DLD1 (cell line): Measurements from ENCODE around the gene DUSP28.
"Not testable (repeated sequence)": the region's sequence is repeated elsewhere in the genome, so short reads cannot be mapped to it uniquely, and the experiment has no call there.

Source experiments
- in situ Hi-C: cut with HindIII; loops from 2 replicates; pipeline ENCODE4 v1.10.0; 2017; ENCODE audit warnings: low sequenced_read_pairs

Gene DUSP28

GRCh38 chr2:240526521-240526920 lies 33.6 kb upstream of the DUSP28 start:
- in situ Hi-C loops, result no loop called here

GRCh38 chr2:240527153-240527750 lies 32.9 kb upstream of the DUSP28 start:
- in situ Hi-C loops, result no loop called here

DNA sequence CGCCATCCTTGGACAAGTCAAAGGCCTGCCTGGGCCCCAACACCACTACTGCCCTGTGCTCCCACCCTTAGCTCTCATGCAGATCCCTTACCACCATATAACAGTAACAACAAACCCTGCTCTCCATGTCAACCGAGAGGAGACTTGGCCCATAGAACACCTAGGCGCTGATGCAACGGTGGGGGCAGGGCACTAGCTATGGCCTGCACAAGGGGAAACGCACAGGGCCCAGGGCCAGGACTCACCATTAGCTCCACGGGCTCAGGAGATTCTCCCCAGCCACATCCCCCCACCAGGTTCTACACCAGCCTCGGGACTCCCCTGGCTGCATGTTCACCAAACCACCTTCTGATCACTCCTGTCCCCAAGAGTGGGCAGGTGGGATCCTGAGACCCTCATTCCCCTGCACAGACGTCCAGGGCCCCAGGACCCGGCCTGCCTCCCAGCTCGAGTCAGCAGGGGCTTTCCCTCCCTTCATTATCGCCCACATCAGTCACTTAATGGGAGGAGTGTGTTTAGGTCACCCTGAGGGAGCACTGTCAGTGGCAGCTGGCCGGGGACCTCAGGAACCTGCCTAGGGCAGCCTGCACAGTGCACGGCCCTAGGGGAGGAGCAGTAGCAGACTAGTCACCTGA lies 31.6 kb upstream of the DUSP28 start:
- in situ Hi-C loops, result no loop called here

- in situ Hi-C loops, result no loop called here
Measured at GRCh38 chr2:240529344-240529999, 30.7 kb upstream of the DUSP28 start.

GRCh38 chr2:240530181-240530580 lies 30.0 kb upstream of the DUSP28 start:
- in situ Hi-C loops, result no loop called here

DNA sequence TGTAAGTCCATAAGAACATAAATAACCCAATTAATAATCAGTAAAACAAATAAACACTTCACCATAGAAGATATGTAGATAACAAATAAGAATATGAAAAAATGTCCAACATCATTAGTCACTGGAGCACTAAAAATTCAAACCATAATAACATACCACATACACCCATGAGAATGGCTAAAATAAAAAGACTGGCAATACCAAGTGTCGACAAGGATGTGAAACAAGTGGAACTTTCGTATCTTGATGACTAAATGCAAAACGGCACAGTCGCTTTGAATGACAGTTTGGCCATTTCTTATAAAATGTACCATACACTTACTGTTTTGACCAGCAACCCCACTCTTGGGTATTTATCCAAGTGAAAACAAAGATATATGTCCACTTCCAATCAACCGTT lies 29.1 kb upstream of the DUSP28 start:
- in situ Hi-C loops, result no loop called here

DNA sequence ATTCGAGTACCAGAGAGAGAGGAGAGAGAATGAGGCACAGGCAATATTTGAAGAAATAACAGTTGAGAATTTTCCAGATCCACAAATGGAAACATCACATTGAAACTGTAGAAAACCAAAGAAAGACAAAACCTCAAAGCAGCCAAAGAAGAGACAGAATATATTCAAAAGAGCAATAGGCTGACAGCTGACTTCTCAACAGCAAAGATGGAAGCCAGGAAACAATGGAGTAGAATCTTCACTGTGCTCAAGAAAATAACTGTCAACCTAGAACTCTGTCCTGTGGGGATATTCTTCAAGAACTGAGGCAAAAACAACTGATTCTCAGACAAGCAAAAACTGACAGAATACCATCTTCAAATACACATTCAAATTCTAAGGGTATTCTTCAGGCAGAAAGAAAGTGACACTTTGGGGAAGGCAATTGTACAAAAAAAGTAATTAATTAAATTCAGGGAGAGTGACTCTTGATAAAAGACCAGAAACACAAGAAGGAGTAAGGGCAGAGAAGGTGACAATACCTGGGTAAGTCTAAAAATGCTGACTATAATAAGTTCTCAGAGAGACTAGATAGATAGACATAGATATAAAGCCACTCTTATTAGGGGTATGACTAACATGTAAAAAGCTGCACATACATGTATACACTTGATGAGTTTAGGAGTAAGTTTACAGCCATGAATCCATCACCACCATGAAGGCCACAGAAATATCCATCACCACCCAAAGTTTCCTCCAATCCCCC lies 28.0 kb upstream of the DUSP28 start:
- in situ Hi-C loops, result no loop called here

- in situ Hi-C loops, result no loop called here
Measured at GRCh38 chr2:240538031-240538780, 22.0 kb upstream of the DUSP28 start.

DNA sequence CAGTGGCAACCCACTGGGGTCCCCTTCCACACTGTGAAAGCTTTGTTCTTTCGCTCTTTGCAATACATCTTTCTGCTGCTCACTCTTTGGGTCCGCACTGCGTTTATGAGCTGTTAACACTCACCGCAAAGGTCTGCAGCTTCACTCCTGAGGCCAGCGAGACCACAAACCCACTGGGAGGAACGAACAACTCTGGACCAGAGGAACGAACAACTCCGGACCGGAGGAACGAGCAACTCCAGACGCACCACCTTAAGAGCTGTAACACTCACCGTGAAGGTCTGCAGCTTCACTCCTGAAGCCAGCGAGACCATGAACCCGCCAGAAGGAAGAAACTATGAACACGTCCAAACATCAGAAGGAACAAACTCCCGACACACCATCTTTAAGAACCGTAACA lies 21.1 kb upstream of the DUSP28 start:
- in situ Hi-C loops, result not testable (repeated sequence)

DNA sequence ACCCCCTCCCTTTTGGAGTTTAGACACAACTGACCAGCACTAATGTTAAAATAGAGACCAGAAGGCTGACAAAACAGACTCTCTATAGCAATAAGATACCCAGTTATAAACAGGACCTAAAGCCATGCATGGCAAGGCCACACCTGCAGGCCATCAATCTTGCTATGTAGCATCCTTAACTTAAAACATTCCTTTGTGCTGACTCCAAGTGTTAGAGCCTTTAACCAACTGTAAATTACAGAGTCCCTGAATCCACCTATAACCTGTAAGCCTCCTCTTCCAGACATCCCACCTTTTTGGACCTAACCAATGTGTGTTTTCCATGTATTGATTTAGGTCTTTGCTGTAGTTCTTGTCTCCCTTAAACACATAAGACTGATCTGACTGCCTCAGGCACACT lies 20.3 kb upstream of the DUSP28 start:
- in situ Hi-C loops, result no loop called here

- in situ Hi-C loops, result no loop called here
Measured at GRCh38 chr2:240551288-240551687, 8.9 kb upstream of the DUSP28 start.

DNA sequence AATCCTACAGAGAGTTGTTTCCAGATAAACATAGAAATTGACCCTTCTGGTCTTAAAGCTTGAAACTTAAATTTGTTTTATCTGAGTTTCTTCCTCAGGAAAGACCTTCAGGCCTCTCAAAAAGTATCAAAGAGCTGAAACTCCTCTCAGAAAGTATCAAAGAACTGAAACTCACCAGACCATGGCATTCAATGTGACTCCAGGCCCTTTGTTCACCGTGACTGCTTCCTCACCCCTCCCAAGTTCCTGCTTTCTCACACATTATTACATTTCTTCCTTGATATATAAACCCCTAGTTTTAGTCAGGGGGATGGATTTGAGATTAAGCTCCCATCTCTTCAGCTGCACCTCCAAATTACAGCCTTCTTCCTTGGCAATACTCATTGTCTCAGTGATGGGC lies 8.3 kb upstream of the DUSP28 start:
- in situ Hi-C loops, result no loop called here

DNA sequence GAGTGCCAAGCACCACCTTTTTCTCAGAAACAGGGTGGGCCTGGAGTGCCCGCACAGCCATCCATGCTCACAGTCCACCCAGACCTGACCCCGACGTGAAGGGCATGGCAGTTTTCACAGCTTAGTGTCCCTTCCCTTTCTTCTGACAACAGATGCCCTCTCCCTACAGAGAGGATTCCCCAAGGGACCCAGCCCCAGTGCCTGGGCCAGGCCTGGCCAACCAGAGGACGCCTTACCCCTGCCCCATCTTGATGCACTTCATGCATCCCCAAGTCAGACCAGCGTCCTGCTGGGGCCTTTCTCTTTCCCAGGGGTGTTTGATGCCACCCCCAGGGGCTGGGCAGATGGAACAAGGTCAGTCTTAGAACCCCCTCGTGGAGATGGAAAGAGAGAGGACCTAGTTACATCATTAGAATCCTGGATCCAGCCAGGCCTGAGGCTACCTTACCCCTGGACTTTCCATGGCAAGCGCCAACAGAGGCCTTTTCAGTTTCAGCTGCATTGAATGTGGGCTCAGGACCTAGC lies 6.1 kb upstream of the DUSP28 start:
- in situ Hi-C loops, result no loop called here

- in situ Hi-C loops, result no loop called here
Measured at GRCh38 chr2:240554767-240555493, 5.2 kb upstream of the DUSP28 start.

DNA sequence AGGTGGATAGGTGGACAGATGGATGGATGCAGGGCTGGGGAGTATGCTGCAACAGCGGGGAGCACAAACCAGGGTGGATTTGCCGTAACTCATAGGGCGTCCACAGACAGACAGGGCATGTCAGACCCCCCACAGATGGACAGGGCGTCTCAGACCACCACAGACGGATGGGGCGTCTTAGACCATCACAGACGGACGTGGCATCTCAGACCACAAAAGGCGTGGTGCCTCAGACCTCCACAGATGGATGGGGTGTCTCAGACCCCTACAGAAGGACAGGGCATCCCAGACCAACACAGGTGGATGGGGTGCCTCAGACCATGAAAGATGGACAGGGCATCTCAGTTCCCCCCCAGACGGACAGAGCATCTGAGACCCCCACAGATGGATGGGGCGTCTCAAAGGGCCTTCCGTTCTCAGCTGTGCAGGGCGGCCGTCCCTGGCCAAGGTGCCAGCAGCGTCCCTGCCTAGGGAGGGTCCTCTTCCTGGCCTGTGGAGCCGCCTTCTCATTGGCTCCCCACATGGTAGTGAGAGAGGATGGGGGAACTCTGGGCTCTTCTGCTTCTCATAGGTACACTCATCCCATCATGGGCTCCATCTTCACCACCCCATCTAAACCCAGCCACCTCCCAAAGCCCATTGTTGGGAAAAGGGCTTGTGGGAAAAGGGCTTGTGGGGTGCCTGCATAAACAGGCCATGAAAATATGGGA lies 4.5 kb upstream of the DUSP28 start:
- in situ Hi-C loops, result no loop called here

DNA sequence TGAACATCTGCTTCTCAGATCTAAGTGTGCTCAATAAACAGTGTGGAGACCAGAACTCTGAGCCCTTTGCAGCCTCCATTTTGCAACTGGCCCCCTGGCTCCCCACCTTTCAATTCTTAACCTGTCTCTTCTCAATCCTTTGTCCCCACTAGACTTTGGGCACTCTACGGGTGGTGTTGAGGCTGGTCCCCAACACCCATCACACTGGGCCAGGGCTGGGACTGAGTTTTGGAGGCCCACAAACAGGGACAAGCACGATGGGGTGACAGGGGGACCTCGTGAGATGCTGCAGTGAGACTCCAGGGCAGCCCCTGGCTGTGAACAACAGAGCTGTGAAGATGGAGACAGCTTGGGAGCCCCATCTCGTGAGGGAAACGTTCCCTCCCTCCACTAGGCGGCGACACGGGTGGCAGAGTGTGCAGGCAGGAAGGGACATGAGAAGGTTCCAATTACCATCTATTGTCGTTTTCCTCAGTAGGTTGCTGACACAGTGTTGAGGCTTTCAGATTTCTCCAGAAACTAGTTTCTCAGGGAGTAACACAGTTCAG lies 3.5 kb upstream of the DUSP28 start:
- in situ Hi-C loops, result no loop called here

DNA sequence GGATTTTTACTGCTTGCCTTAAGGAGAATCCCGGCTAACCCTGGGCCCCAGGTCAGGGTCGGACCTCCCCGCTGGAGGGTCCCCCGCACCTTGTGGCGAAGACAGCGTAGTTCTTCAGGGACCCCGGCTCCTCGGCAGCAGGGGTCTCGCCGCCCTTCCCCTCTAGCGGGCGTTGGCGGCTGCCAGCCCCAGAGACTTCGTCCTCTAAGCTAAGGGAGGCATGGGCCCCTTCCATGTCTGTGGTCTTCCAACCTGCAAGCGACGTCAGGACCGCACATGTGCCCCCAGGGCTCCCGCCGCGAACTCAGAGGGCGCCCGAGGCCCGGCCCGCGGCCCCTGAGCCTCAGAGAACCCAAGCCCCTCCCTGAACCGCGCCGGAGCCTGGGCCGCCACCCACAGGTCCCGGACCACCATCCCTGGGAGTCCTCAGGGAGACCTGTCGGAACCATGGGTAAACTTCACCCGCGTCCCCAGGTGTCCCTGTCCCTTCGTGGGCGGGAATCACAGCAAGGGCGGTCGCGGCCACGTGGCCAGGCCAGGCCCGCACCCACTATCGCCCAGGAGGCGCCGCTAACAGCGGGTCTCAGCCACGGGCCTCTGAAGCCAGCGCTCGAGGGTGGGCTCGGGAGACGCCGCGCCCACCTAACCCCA lies 2.9 kb upstream of the DUSP28 start:
- in situ Hi-C loops, result no loop called here

DNA sequence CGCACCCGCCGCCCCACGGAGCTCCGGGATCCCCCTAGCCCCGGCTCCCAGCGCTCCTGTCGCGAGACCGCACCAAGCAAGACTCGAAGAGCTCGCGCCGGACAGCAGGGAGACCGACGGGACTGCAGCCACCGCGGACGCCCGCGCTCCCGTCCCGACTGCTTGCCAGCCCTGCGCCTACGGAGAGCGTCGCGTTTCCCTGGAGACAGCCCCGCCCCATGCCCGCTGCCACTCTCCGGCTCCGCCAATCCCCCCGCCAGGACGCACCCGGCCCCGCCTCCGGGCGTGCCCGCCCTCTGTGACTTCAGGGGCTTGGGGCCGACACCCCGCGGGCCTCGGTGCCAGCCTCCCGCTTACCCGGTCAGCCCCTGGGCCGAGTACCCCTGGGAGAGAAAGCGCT lies 2.3 kb upstream of the DUSP28 start, which contains the start of gene ANKMY1:
TSS of gene ANKMY1 (minus strand) at position 181 of the 400 bp plus-strand sequence. CDS start 653 bp downstream, outside the sequence.
- in situ Hi-C loops, result no loop called here
